K562 (cell line): ENCODE measurements around the gene SLC38A2. TPM values are rescaled to one million over a fixed set of nuclear protein-coding genes. Genes with fewer than 3 reads are reported as not detected.

Experiments
- ATAC-seq: fragments of 200-7000 bp; cut with Tn5 transposase; 3 replicates; pipeline ENCODE4 v1.9.1; 2020; ENCODE audit warnings: moderate library complexity
- BruUV-seq: library from RNA; stranded (reverse); fragments of 400-500 nt; replicated peaks from 2 replicates; lab custom pipeline; 2021; lab: Mats Ljungman, UMichigan
- CTCF ChIA-PET: fragments of 300-600 bp; formaldehyde crosslinking; extraction: SDS; loops from one replicate; lab custom pipeline; 2021; ENCODE audit warnings: low intra/inter-chr PET ratio; lab: Yijun Ruan, JAX
- POLR2A ChIA-PET: fragments of 300-600, 350-650 bp; sonication (Branson Sonifier 250); formaldehyde crosslinking; extraction: SDS; loops from one replicate; lab custom pipeline; 2021; ENCODE audit warnings: antibody characterized with exemption, inconsistent platforms; lab: Yijun Ruan, JAX
- DNase-seq, 4 experiments: peaks; one replicate each; pipeline versions ENCODE4 v3.0.0 to v3.0.0-alpha.2; 2011 to 2018; ENCODE audit warnings: low spot score in 3 of 4, mixed read lengths in 3 of 4; ENCODE audit errors: extremely low read depth in 1 of 4
- FAIRE-seq: peaks from 2 replicates; lab custom pipeline; 2011; peaks lifted over from hg19 to GRCh38; lab: Jason Lieb, UNC
- H2AFZ ChIP-seq: 2 replicates; pipeline ENCODE4 v1.6.0; 2011; ENCODE audit warnings: low read depth, low read length, control low read depth, inconsistent platforms
- H3K27ac ChIP-seq: fragments of 200-600 bp; 3 replicates; pipeline ENCODE4 v1.8.0; 2011; ENCODE audit warnings: low read depth, mild to moderate bottlenecking, control low read depth, inconsistent platforms, low read length, moderate library complexity, mixed read lengths; ENCODE audit errors: extremely low read depth
- H3K27me3 ChIP-seq, 2 experiments: fragments of 300-600 bp in 1 of 2; 2 replicates in 1 of 2; 3 replicates in 1 of 2; pipeline versions ENCODE4 v1.6.0 to v1.8.0; 2011; ENCODE audit warnings: inconsistent platforms in 2 of 2, low read length in 2 of 2, mild to moderate bottlenecking in 1 of 2, mixed read lengths in 1 of 2, moderate library complexity in 1 of 2; ENCODE audit not compliant: control insufficient read depth in 2 of 2, insufficient read depth in 2 of 2
- H3K36me3 ChIP-seq: fragments of 300-600 bp; 3 replicates; pipeline ENCODE4 v1.8.0; 2011; ENCODE audit warnings: mild to moderate bottlenecking, low read length, inconsistent platforms; ENCODE audit not compliant: control insufficient read depth, insufficient read depth
- H3K4me1 ChIP-seq, 2 experiments: fragments of 200-600 bp in 1 of 2; replicated peaks in 1 of 2; 2 replicates in 1 of 2; 3 replicates in 1 of 2; pipeline versions ENCODE4 v1.5.1 to v1.8.0; 2011; ENCODE audit warnings: inconsistent platforms in 2 of 2, low read length in 2 of 2, mild to moderate bottlenecking in 1 of 2, mixed read lengths in 1 of 2, moderate library complexity in 1 of 2; ENCODE audit not compliant: control insufficient read depth in 2 of 2, insufficient read depth in 2 of 2
- H3K4me2 ChIP-seq: 2 replicates; pipeline ENCODE4 v1.6.1; 2011; ENCODE audit warnings: low read length, control low read depth, inconsistent platforms, mixed read lengths; ENCODE audit not compliant: insufficient read depth
- H3K4me3 ChIP-seq: fragments of 200-600 bp; sonication (generic), shearing (Covaris generic); 2 replicates; pipeline ENCODE4 v1.5.1; 2016; ENCODE audit warnings: control low read depth, inconsistent platforms
- H3K79me2 ChIP-seq: fragments of 200-600 bp; 3 replicates; pipeline ENCODE4 v1.8.0; 2011; ENCODE audit warnings: low read length, inconsistent platforms; ENCODE audit not compliant: control insufficient read depth, insufficient read depth
- H3K9ac ChIP-seq, 2 experiments: 2 replicates each; pipeline versions ENCODE4 v1.6.0 to v1.6.1; 2011; ENCODE audit warnings: low read depth in 2 of 2, low read length in 2 of 2, control low read depth in 1 of 2, inconsistent platforms in 1 of 2, mild to moderate bottlenecking in 1 of 2, mixed read lengths in 1 of 2; ENCODE audit not compliant: insufficient read depth in 1 of 2
- H3K9me1 ChIP-seq: one replicate; pipeline ENCODE4 v1.6.0; 2011; ENCODE audit warnings: inconsistent platforms, mild to moderate bottlenecking, low read length, moderate library complexity; ENCODE audit not compliant: control insufficient read depth, insufficient read depth
- H3K9me3 ChIP-seq: replicated peaks from 2 replicates; pipeline ENCODE4 v1.5.1; 2011; ENCODE audit warnings: low read depth, low read length, inconsistent platforms; ENCODE audit not compliant: control insufficient read depth, insufficient read depth
- H4K20me1 ChIP-seq: replicated peaks from 2 replicates; pipeline ENCODE4 v1.6.1; 2011; ENCODE audit warnings: low read length, inconsistent platforms, mixed read lengths; ENCODE audit not compliant: control insufficient read depth, insufficient read depth
- DACH1 ChIP-seq: fragments of 450-650 bp; IDR thresholded peaks from 2 replicates; pipeline ENCODE4 v1.6.1; 2018; ENCODE audit not compliant: partially characterized antibody
- FOXA3 ChIP-seq, 2 experiments: fragments of 450-650 bp in 1 of 2; sonication (generic) in 1 of 2; formaldehyde crosslinking; IDR thresholded peaks in 1 of 2; conservative IDR thresholded peaks in 1 of 2; 2 replicates each; pipeline versions ENCODE4 v1.4.0 to v1.8.0; 2020 to 2022; ENCODE audit warnings: mild to moderate bottlenecking in 2 of 2, missing genetic modification reagents in 1 of 2
- FOXM1 ChIP-seq, 2 experiments: fragments of 450-650 bp in 1 of 2; sonication (generic) in 1 of 2; formaldehyde crosslinking in 1 of 2; IDR thresholded peaks; 2 replicates each; pipeline versions ENCODE4 v1.6.1 to v1.9.0; 2017 to 2022; ENCODE audit warnings: low read depth in 2 of 2, mild to moderate bottlenecking in 2 of 2, missing genetic modification reagents in 1 of 2, moderate library complexity in 1 of 2
- HNRNPUL1 ChIP-seq: fragments of 200-400 bp; formaldehyde crosslinking; IDR thresholded peaks from 2 replicates; pipeline ENCODE4 v1.6.1; 2017; ENCODE audit warnings: low read length
- PHB ChIP-seq: fragments of 250-450 bp; sonication (Bioruptor Pico); IDR thresholded peaks from 2 replicates; pipeline ENCODE4 v1.5.0; 2021
- PHB2 ChIP-seq: fragments of 450-650 bp; IDR thresholded peaks from 2 replicates; pipeline ENCODE4 v1.6.1; 2017; ENCODE audit warnings: low read depth
- SMARCA4 ChIP-seq: fragments of 450-650 bp; IDR thresholded peaks from 2 replicates; pipeline ENCODE4 v1.6.1; 2016
- STAG1 ChIP-seq: sonication (generic); formaldehyde crosslinking; IDR thresholded peaks from 2 replicates; pipeline ENCODE4 v1.5.0; 2020; ENCODE audit warnings: missing genetic modification reagents, borderline replicate concordance
- TAF7 ChIP-seq: fragments of 450-650 bp; IDR thresholded peaks from 2 replicates; pipeline ENCODE4 v1.6.1; 2016; ENCODE audit warnings: missing genetic modification characterization, missing compliant biosample characterization
- ZNF778 ChIP-seq: fragments of 450-650 bp; formaldehyde crosslinking; IDR thresholded peaks from 2 replicates; pipeline ENCODE4 v1.4.0; 2020; ENCODE audit warnings: mild to moderate bottlenecking, moderate library complexity
- WGBS: fragments of 100-300 bp; shearing (Covaris generic); methylation state at CpG from one replicate; pipeline ENCODE4 v1.1.6; 2016; ENCODE audit warnings: low coverage, mixed read lengths; ENCODE audit not compliant: insufficient coverage; ENCODE audit errors: missing lambda C conversion rate; 5-methylcytosine and 5-hydroxymethylcytosine counted together
- in situ Hi-C: fragments of 300-500 bp; cut with MboI; formaldehyde crosslinking; loops from 4 replicates; pipeline ENCODE4 v1.15.0; 2018; ENCODE audit warnings: inconsistent platforms, mixed read lengths
- intact Hi-C: fragments of 100-400 bp; cut with micrococcal nuclease; formaldehyde crosslinking; loops from 2 replicates; pipeline ENCODE4 v1.14.2; 2022
- polyA plus RNA-seq, 8 experiments: library from polyadenylated mRNA; depleted of rRNA in 4 of 8; stranded (reverse) in 5 of 8; unstranded in 3 of 8; fragments of >200 nt; fragmentation: Nextera tagmentation in 2 of 8; fragmentation: Illumina TruSeq in 1 of 8; extraction: Ambion mirVana in 2 of 8; extraction: Trizol in 1 of 8; gene quantifications; 2 replicates each; pipeline versions ENCODE4 v1.2.1 to v1.2.3, GENCODE V29; 2011 to 2014; ENCODE audit warnings: inconsistent platforms in 1 of 8, missing spikeins in 1 of 8
- total RNA-seq, 7 experiments: library from RNA; depleted of rRNA in 6 of 7; stranded (reverse); fragments of >200 nt in 6 of 7; fragmentation: Illumina TruSeq in 2 of 7; extraction: Trizol in 2 of 7; gene quantifications; 2 replicates each; pipeline versions ENCODE4 v1.2.1 to v1.2.3, GENCODE V29; 2011 to 2021; ENCODE audit warnings: low replicate concordance in 1 of 7
- TF ChIP-seq, protein P1 (sequence below): sonication (generic); formaldehyde crosslinking; IDR thresholded peaks from 2 replicates; pipeline ENCODE4 v1.8.0; 2022; ENCODE audit warnings: mild to moderate bottlenecking, low read depth, missing genetic modification reagents
- TF ChIP-seq, protein P2 (sequence below): fragments of 250-450 bp; sonication (Bioruptor Pico); IDR thresholded peaks from 2 replicates; pipeline ENCODE4 v1.8.0; 2022; ENCODE audit warnings: inconsistent platforms, mild to moderate bottlenecking, moderate library complexity, borderline replicate concordance
- TF ChIP-seq, protein P3 (sequence below): IDR thresholded peaks from 3 replicates; pipeline ENCODE4 v1.6.1; 2011; ENCODE audit warnings: borderline replicate concordance, mild to moderate bottlenecking; ENCODE audit not compliant: insufficient read length, insufficient read depth
- TF ChIP-seq, protein P4 (sequence below): IDR thresholded peaks from 2 replicates; pipeline ENCODE4 v1.6.1; 2016; ENCODE audit warnings: missing genetic modification characterization, missing compliant biosample characterization
- TF ChIP-seq, protein P5 (sequence below), 3 experiments: IDR thresholded peaks in 2 of 3; conservative IDR thresholded peaks in 1 of 3; 2 replicates each; pipeline ENCODE4 v1.5.1; 2011 to 2012; ENCODE audit warnings: low read length in 3 of 3, mild to moderate bottlenecking in 3 of 3, control low read depth in 2 of 3, improper control_type of control experiment in 1 of 3, inconsistent platforms in 1 of 3, low read depth in 1 of 3, mixed read lengths in 1 of 3, moderate library complexity in 1 of 3; ENCODE audit not compliant: insufficient read depth in 2 of 3

Gene SLC38A2
- total and polyA plus RNA-seq, 9 of the 15 experiments (the other 6 are each of a cell fraction or from before 2014, with no cell fraction given), result 98.7 to 292 (median 143) TPM

DNA sequence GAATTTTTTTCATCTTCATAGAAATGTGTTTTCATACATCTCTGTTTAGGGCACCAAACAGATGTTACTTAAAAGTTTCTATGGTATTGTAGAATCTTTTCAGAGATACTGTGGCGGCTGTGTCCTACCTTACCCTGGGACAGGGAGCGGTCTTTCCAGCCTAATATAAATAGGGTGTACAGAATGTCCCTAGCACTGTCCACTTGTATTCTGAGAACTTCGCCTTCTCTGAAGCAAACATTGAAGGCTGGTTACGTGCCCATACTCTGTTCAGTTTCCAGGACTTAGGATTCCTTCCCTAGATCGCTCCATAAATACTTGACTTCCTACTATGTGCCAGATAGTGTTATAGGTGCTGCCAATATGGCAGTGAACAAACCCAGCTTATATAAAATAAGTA, 24.3 kb upstream of the SLC38A2 start:
- FAIRE-seq, result no peak
- TF ChIP-seq, protein P1, sequence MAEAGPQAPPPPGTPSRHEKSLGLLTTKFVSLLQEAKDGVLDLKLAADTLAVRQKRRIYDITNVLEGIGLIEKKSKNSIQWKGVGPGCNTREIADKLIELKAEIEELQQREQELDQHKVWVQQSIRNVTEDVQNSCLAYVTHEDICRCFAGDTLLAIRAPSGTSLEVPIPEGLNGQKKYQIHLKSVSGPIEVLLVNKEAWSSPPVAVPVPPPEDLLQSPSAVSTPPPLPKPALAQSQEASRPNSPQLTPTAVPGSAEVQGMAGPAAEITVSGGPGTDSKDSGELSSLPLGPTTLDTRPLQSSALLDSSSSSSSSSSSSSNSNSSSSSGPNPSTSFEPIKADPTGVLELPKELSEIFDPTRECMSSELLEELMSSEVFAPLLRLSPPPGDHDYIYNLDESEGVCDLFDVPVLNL (CRISPR knock-in tag), result no peak
- TF ChIP-seq ZNF778 (CRISPR knock-in tag), result no peak
- TF ChIP-seq, protein P2, sequence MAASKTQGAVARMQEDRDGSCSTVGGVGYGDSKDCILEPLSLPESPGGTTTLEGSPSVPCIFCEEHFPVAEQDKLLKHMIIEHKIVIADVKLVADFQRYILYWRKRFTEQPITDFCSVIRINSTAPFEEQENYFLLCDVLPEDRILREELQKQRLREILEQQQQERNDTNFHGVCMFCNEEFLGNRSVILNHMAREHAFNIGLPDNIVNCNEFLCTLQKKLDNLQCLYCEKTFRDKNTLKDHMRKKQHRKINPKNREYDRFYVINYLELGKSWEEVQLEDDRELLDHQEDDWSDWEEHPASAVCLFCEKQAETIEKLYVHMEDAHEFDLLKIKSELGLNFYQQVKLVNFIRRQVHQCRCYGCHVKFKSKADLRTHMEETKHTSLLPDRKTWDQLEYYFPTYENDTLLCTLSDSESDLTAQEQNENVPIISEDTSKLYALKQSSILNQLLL (CRISPR knock-in tag), result no peak
- TF ChIP-seq FOXM1 (IDR thresholded peaks at IDR 0.05; ENCODE audit: low read depth), result no peak
- TF ChIP-seq FOXM1 (CRISPR knock-in tag; IDR thresholded peaks at IDR 0.05; ENCODE audit: low read depth), result no peak
- no peak for TF ChIP-seq TAF7 (tag)
- TF ChIP-seq PHB2, result no peak
- no peak for TF ChIP-seq FOXA3 (CRISPR knock-in tag; conservative IDR thresholded peaks at IDR 0.05 in 1 of 2, IDR thresholded peaks at IDR 0.05 in 1 of 2)
- TF ChIP-seq SMARCA4, result no peak
- TF ChIP-seq, protein P3, sequence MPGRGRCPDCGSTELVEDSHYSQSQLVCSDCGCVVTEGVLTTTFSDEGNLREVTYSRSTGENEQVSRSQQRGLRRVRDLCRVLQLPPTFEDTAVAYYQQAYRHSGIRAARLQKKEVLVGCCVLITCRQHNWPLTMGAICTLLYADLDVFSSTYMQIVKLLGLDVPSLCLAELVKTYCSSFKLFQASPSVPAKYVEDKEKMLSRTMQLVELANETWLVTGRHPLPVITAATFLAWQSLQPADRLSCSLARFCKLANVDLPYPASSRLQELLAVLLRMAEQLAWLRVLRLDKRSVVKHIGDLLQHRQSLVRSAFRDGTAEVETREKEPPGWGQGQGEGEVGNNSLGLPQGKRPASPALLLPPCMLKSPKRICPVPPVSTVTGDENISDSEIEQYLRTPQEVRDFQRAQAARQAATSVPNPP, result no peak
- TF ChIP-seq DACH1, result no peak
- TF ChIP-seq, protein P4, sequence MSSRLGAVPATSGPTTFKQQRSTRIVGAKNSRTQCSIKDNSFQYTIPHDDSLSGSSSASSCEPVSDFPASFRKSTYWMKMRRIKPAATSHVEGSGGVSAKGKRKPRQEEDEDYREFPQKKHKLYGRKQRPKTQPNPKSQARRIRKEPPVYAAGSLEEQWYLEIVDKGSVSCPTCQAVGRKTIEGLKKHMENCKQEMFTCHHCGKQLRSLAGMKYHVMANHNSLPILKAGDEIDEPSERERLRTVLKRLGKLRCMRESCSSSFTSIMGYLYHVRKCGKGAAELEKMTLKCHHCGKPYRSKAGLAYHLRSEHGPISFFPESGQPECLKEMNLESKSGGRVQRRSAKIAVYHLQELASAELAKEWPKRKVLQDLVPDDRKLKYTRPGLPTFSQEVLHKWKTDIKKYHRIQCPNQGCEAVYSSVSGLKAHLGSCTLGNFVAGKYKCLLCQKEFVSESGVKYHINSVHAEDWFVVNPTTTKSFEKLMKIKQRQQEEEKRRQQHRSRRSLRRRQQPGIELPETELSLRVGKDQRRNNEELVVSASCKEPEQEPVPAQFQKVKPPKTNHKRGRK (tag), result no peak
- no peak for TF ChIP-seq PHB (CRISPR knock-in tag)
- TF ChIP-seq HNRNPUL1, result no peak
- TF ChIP-seq STAG1 (CRISPR knock-in tag), result no peak
- TF ChIP-seq, protein P5, sequence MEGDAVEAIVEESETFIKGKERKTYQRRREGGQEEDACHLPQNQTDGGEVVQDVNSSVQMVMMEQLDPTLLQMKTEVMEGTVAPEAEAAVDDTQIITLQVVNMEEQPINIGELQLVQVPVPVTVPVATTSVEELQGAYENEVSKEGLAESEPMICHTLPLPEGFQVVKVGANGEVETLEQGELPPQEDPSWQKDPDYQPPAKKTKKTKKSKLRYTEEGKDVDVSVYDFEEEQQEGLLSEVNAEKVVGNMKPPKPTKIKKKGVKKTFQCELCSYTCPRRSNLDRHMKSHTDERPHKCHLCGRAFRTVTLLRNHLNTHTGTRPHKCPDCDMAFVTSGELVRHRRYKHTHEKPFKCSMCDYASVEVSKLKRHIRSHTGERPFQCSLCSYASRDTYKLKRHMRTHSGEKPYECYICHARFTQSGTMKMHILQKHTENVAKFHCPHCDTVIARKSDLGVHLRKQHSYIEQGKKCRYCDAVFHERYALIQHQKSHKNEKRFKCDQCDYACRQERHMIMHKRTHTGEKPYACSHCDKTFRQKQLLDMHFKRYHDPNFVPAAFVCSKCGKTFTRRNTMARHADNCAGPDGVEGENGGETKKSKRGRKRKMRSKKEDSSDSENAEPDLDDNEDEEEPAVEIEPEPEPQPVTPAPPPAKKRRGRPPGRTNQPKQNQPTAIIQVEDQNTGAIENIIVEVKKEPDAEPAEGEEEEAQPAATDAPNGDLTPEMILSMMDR (IDR thresholded peaks at IDR 0.05 in 2 of 3, conservative IDR thresholded peaks at IDR 0.05 in 1 of 3; ENCODE audit: insufficient read depth in 2 of 3, low read depth in 1 of 3, low read length in 3 of 3), result no peak

More for the DNA sequence above, 24.3 kb upstream of the SLC38A2 start:
- no peaks in the 10 kb centered on the region for H3K79me2 ChIP-seq
- peaks cover 0 to 10% of the 10 kb centered on the region in 2 experiments; a peak in 3 of 5 replicates for H3K4me1 ChIP-seq
- no peak overlapping the region for H3K27ac ChIP-seq
- ChIA-PET CTCF (no interaction called here), POLR2A (interaction anchor here (0.6 kb wide), 2 partner anchors 70 to 74 kb away, joined by 3 read pairs; no protein-coding TSS in a partner anchor)
- in situ Hi-C loops (no loop called here), intact Hi-C loops (no loop called here)
- no peak for DNase-seq
- no peak for ATAC-seq
- no peak overlapping the region for H2AFZ ChIP-seq
- H3K27me3 ChIP-seq, result no peaks in the 10 kb centered on the region
- H3K4me2 ChIP-seq, result no peak overlapping the region
- H3K9ac ChIP-seq, result no peak overlapping the region
- H3K9me1 ChIP-seq, result no peaks in the 10 kb centered on the region
- H3K4me3 ChIP-seq, result no peak overlapping the region
- H3K36me3 ChIP-seq, result no peaks in the 10 kb centered on the region
- WGBS, result 82% methylated on average over 5 of the region's 5 CpGs
- H3K9me3 ChIP-seq, result no peaks in the 10 kb centered on the region
- H4K20me1 ChIP-seq, result no peaks in the 10 kb centered on the region
- BruUV-seq, result no TSS peak
